ENCODE measurements around the gene CFAP77. TPM values are rescaled to one million over a fixed set of nuclear protein-coding genes. Genes with fewer than 3 reads are reported as not detected.

The CFAP77 gene
- total RNA-seq, 1 donor from 2014 or later, result 2.5 TPM

DNA sequence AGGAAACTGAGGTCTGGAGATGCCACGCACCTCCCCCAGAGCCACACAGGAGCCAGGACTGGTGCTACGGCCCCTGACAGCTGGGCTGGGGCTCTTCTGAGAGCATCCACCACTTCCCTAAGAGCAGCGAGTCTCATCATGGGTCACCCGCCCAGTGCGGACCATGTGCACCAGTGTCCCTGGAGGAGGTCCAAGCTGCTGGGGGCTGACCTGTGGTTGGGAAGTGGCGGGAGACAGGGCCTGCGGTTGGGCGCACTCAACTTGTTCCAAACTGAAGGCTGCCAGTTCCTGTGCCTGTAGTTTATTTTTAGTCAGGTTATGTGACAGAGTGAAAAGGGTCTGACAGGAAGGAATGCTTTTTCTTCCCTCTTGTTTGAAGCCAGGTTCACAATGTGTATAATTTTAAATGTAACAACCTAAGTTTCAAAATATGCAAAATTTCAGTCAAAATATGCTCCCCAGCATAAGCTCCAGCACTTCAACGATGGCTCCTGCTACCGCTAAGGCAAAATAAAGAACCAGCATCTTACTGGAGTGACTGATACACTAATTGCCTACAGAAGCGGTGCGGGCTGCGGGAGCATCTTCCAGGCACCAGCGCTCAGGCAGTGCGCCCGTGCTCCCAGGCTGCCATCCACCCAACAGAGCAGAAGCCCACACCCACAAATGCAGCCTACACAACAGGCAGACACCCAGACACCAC, 187.2 kb downstream of the CFAP77 start:
- H3K4me1 ChIP-seq, result peaks cover 38% of the 10 kb centered on the region
- DNase-seq, result peak; percentile 82
- intact Hi-C loops (cut with micrococcal nuclease), result no loop called here
- H3K36me3 ChIP-seq, result peaks cover 49% of the 10 kb centered on the region
- H3K4me3 ChIP-seq, result no peak overlapping the region
- peak overlapping the region; percentile 85 for H3K27ac ChIP-seq (replicated peaks)
- peaks cover 7% of the 10 kb centered on the region for H3K27me3 ChIP-seq (ENCODE audit: low read depth)
- no peaks in the 10 kb centered on the region for H3K9me3 ChIP-seq (replicated peaks)
- TF ChIP-seq, protein P1, sequence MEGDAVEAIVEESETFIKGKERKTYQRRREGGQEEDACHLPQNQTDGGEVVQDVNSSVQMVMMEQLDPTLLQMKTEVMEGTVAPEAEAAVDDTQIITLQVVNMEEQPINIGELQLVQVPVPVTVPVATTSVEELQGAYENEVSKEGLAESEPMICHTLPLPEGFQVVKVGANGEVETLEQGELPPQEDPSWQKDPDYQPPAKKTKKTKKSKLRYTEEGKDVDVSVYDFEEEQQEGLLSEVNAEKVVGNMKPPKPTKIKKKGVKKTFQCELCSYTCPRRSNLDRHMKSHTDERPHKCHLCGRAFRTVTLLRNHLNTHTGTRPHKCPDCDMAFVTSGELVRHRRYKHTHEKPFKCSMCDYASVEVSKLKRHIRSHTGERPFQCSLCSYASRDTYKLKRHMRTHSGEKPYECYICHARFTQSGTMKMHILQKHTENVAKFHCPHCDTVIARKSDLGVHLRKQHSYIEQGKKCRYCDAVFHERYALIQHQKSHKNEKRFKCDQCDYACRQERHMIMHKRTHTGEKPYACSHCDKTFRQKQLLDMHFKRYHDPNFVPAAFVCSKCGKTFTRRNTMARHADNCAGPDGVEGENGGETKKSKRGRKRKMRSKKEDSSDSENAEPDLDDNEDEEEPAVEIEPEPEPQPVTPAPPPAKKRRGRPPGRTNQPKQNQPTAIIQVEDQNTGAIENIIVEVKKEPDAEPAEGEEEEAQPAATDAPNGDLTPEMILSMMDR (IDR thresholded peaks at IDR 0.05; ENCODE audit: borderline replicate concordance), result no peak

- Histone ChIP-seq H3K36me3 (peaks cover 50% of the 10 kb centered on the region), H3K4me3 (no peak overlapping the region), H3K9me3 (replicated peaks) (no peaks in the 10 kb centered on the region), H3K4me1 (peaks cover 38% of the 10 kb centered on the region), H3K27ac (replicated peaks) (peak overlapping the region; percentile 53), H3K27me3 (ENCODE audit: low read depth) (no peaks in the 10 kb centered on the region)
- DNase-seq, result no peak
- intact Hi-C loops (cut with micrococcal nuclease), result no loop called here
- TF ChIP-seq, protein P1 (IDR thresholded peaks at IDR 0.05; ENCODE audit: borderline replicate concordance), result no peak
Observed at GRCh38 chr9:132600326-132600984, 190.4 kb downstream of the CFAP77 start.

DNA sequence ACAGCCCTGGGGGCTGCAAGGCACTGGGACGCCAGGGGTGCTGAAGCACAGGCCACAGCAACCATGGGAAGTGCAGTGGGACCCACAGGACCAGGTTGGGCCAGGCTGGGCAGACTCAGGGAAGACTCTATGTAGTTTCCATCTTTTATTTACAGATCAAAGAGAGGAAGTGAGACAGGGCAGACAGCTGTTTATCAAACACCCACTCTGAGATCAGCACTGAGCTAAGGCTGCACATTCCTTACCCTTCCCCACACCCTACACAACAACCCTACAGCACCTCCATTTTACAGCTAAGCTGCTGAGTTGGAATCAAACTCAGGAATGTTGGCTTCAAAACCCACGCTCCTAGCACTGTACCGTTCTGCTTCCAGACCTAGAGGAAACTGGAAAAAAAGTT, 192.2 kb downstream of the CFAP77 start:
- H3K9me3 ChIP-seq (replicated peaks), result no peaks in the 10 kb centered on the region
- no peak overlapping the region for H3K4me3 ChIP-seq
- peaks cover 29% of the 10 kb centered on the region for H3K4me1 ChIP-seq
- intact Hi-C loops (cut with micrococcal nuclease), result no loop called here
- peaks cover 52% of the 10 kb centered on the region for H3K36me3 ChIP-seq
- TF ChIP-seq, protein P1 (IDR thresholded peaks at IDR 0.05; ENCODE audit: borderline replicate concordance), result no peak
- H3K27me3 ChIP-seq (ENCODE audit: low read depth), result no peaks in the 10 kb centered on the region
- no peak overlapping the region for H3K27ac ChIP-seq (replicated peaks)
- no peak for DNase-seq

GRCh38 chr9:132605387-132605786, 195.4 kb downstream of the CFAP77 start:
- intact Hi-C loops (cut with micrococcal nuclease), result no loop called here
- no peak for DNase-seq
- H3K36me3 ChIP-seq, result peaks cover 72% of the 10 kb centered on the region

DNA sequence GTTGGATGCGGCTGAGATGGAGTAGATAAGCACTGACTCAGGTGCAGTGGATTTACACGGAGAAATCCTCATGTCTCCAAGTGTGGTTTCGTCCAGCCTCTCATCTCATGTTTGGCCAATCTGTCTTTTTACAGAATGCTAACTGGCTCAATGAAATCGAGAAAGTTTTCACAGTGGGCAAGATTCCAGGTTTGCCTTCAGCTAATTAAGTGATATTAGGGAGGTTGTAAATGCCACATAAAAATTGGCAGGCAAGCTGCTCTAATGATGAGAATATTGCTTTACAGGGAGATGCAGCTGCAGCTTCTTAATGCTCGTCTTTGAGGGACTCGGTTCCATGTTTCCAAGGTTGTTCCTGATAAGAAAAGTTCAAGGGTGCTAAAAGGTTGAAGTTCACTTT, 196.1 kb downstream of the CFAP77 start:
- peaks cover 76% of the 10 kb centered on the region for H3K36me3 ChIP-seq
- no peaks in the 10 kb centered on the region for H3K9me3 ChIP-seq (replicated peaks)
- H3K27me3 ChIP-seq (ENCODE audit: low read depth), result no peaks in the 10 kb centered on the region
- H3K4me1 ChIP-seq, result peaks cover under 1% of the 10 kb centered on the region
- TF ChIP-seq, protein P1 (IDR thresholded peaks at IDR 0.05; ENCODE audit: borderline replicate concordance), result no peak
- intact Hi-C loops (cut with micrococcal nuclease), result no loop called here
- DNase-seq, result no peak
- H3K27ac ChIP-seq (replicated peaks), result no peak overlapping the region
- H3K4me3 ChIP-seq, result no peak overlapping the region

More at GRCh38 chr9:132605387-132605786, 195.4 kb downstream of the CFAP77 start:
- Histone ChIP-seq H3K4me3 (no peak overlapping the region), H3K4me1 (peaks cover 8% of the 10 kb centered on the region), H3K27me3 (ENCODE audit: low read depth) (no peaks in the 10 kb centered on the region), H3K27ac (replicated peaks) (no peak overlapping the region), H3K9me3 (replicated peaks) (no peaks in the 10 kb centered on the region)
- TF ChIP-seq, protein P1 (IDR thresholded peaks at IDR 0.05; ENCODE audit: borderline replicate concordance), result no peak

All from left ventricle myocardium inferior (tissue), 1 donor.